Left renal cortex interstitium (tissue), 4 donors: ENCODE measurements around the gene ADGRG1. TPM values are rescaled to one million over a fixed set of nuclear protein-coding genes. Genes with fewer than 3 reads are reported as not detected.
"Not testable (repeated sequence)": the region's sequence is repeated elsewhere in the genome, so short reads cannot be mapped to it uniquely, and the experiment has no call there.

Experiments used
- DNase-seq, 4 donors: peaks; one replicate each; pipeline ENCODE4 v3.0.0-alpha.2; 2013; ENCODE audit warnings: low read depth in 4 of 4, low spot score in 2 of 4, missing footprints in 1 of 4
- polyA plus RNA-seq, 4 donors: library from polyadenylated mRNA; unstranded; fragments of 120-200 nt; gene quantifications; one replicate each; pipeline ENCODE4 v1.2.1, GENCODE V29; 2013; ENCODE audit not compliant: insufficient read length in 4 of 4

Gene ADGRG1
- polyA plus RNA-seq, 4 donors: 70.6 to 91.4 (median 84.6) TPM

DNA sequence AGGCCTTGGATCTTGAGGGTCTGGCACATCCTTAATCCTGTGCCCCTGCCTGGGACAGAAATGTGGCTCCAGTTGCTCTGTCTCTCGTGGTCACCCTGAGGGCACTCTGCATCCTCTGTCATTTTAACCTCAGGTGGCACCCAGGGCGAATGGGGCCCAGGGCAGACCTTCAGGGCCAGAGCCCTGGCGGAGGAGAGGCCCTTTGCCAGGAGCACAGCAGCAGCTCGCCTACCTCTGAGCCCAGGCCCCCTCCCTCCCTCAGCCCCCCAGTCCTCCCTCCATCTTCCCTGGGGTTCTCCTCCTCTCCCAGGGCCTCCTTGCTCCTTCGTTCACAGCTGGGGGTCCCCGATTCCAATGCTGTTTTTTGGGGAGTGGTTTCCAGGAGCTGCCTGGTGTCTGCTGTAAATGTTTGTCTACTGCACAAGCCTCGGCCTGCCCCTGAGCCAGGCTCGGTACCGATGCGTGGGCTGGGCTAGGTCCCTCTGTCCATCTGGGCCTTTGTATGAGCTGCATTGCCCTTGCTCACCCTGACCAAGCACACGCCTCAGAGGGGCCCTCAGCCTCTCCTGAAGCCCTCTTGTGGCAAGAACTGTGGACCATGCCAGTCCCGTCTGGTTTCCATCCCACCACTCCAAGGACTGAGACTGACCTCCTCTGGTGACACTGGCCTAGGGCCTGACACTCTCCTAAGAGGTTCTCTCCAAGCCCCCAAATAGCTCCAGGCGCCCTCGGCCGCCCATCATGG lies 35.7 kb downstream of the ADGRG1 start:
- DNase-seq: no peak

DNA sequence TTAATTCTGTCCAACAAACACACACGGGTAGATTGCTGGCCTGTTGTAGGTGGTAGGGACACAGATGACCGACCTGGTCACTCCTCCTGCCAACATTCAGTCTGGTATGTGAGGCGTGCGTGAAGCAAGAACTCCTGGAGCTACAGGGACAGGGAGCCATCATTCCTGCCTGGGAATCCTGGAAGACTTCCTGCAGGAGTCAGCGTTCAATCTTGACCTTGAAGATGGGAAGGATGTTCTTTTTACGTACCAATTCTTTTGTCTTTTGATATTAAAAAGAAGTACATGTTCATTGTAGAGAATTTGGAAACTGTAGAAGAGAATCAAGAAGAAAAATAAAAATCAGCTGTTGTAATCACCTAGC lies 36.2 kb downstream of the ADGRG1 start:
- no peak for DNase-seq

- DNase-seq: no peak
Observed at GRCh38 chr16:57665541-57665940, 37.1 kb downstream of the ADGRG1 start.

GRCh38 chr16:57666353-57667047 lies 38.1 kb downstream of the ADGRG1 start:
- no peak for DNase-seq

- no peak for DNase-seq
Observed at GRCh38 chr16:57667048-57667525, 38.7 kb downstream of the ADGRG1 start.

DNA sequence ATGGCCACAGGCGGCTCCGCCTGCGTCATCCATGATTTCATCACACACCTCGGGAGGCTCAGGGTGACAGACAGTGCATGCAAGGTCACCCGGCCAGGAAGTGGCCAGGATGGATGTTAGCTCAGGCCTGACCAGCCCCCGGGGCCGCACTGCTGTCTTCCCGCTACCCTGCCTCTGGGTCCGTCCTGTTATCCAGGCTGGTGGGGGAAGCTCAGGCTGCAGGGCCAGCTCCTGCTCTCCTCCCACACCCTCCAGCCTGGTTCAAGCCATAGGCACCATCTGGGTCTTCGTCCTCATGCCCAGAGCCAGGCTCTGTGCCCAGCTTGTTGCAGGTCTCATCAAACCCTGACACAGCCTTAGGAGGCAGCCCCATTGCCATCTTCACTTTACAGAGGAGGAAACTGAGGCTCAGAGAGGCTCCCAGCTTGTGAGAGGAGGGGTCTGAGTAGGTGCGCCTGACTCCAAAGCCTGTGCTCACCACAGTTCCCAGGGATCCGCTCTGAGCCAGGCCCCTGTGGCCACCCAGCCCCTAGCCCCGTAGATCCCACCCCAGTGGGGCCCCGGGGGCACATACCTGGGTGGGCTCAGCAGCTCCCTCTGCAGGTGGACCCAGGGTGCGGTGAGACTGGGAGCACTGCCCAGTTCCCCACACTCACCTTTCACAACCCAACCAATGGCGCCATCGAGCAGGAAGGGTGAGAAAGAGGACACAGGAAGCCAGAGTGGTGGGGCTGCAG lies 39.3 kb downstream of the ADGRG1 start:
- no peak for DNase-seq

GRCh38 chr16:57668263-57668571 lies 39.8 kb downstream of the ADGRG1 start, which contains the start of gene ADGRG3:
TSS of gene ADGRG3 (plus strand) at chr16:57668306. CDS start at chr16:57668348, 42 bp downstream.
- DNase-seq: no peak

DNA sequence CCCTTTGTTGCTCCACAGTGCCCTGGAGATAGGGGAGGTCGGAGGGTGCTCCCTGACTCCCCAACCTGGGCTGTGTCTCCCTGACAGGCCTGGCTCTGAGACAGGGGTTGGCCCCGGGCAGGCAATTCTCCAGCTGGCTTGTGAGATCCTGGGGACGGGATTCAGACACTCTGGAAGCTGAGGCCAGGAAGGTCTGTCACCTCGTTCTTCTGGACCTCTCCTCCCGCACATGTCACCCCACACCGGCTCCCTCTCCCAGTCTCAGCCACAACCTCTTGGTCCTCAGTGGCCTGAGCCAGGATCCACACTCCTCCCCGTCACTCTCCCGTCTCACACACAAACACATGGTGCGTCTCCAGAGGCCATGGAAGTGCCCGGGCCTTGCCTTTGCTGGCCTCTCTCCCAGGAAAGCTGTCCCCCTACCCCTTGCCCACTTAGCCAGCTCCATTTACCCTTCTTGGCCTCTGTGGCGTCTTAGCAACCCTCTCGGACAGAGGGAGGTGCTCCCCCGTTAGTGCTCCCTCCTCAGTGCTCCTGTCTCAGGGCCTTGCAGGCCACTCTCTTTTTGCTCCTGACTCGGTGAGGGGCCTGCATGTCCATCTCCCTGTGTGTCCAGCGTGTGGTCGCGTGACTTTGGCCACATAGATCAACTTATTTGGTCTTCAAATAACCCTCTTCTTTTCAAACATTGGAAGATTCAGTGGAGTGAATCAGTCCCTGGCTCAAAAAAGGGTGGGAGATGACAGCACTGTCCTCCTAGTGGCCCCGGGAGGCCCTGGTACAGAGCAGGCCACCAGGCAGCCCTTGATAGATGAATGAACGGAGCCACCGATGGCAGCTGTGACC lies 40.4 kb downstream of the ADGRG1 start:
- DNase-seq: no peak

- no peak for DNase-seq
Observed at GRCh38 chr16:57669476-57670162, 41.2 kb downstream of the ADGRG1 start.

- no peak for DNase-seq
Observed at GRCh38 chr16:57670196-57670595, 41.8 kb downstream of the ADGRG1 start.

DNA sequence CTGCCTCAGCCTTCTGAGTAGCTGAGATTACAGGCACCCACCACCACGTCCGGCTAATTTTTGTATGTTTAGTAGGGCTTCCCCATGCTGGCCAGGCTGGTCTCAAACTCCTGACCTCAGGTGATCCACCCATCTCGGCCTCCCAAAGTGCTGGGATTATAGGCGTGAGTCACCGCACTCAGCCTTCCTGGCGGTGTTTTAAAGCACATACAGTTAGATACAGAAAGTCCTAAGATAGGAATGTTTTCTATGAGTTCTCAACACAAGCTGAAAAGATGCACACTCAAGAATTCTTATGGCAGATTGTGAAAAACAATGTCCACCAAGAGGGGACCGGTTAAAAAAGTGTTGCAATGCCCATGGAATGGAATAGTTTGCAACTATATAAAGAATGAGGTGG lies 43.0 kb downstream of the ADGRG1 start:
- not testable (repeated sequence) for DNase-seq

- no peak for DNase-seq
Observed at GRCh38 chr16:57672416-57672815, 44.0 kb downstream of the ADGRG1 start.

- no peak for DNase-seq
Observed at GRCh38 chr16:57672824-57673223, 44.4 kb downstream of the ADGRG1 start.

GRCh38 chr16:57675741-57676551 lies 47.5 kb downstream of the ADGRG1 start:
- no peak for DNase-seq

DNA sequence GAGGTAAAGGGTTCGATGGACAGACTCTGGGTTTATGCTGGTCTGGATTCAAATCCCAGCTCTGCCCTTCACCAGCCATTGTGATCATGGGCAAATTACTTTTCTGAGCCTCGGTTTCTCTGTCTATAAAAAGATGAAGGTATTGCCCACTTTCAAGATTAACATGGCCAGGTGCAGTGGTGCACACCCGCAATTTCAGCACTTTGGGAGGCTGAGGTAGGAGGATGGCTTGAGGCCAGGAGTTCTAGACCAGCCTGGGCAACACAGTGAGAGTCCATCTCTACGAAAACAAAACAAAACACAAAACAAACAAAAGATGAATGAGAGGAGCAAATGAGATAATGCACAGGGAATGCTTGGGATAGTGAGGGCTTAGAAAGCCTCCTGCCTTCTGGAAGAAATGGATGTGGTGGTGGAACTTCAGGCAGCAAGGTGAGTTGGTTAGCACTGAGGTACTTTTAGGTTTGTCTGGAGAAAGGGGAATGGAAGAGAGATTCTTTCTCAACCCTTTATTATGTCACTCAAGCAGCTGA lies 48.2 kb downstream of the ADGRG1 start:
- DNase-seq: no peak

GRCh38 chr16:57677622-57678369 lies 49.4 kb downstream of the ADGRG1 start:
- DNase-seq: no peak

- no peak for DNase-seq
Observed at GRCh38 chr16:57679016-57679415, 50.6 kb downstream of the ADGRG1 start.

DNA sequence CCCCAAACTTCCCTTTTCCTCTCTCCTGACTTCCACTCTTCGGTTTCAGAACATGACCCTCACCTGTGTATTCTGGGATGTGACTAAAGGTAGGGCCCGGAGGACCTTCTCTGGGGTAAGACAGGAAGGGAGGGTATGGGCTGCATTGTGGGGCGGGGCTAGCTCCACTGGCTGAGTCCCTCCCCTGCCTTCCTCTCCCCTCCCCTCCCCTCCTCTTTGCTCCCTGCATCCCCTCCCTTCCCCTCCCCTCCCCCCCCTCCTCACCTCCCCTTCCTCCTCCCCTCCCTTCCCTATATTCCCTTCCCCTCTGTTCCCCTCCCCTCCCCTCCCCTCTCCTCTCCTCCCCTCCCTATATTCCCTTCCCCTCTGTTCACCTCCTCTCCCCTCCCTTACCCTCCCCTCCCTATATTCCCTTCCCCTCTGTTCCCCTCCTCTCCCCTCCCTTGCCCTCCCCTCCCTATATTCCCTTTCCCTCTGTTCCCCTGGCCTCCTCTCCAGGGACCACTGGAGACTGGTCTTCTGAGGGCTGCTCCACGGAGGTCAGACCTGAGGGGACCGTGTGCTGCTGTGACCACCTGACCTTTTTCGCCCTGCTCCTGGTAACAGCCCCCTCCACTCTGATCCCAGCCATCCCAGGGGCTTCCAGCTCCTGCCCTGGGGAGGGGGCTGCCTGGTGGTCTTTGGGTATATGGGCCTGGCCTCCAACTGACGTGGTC lies 51.5 kb downstream of the ADGRG1 start:
- DNase-seq: no peak
